ENCODE measurements around the gene IDH2. TPM values are rescaled to one million over a fixed set of nuclear protein-coding genes. Genes with fewer than 3 reads are reported as not detected.

The IDH2 gene
- total RNA-seq, 1 donor from 2014 or later = 43.1 TPM

- ATAC-seq = no peak
- H3K4me3 ChIP-seq = no peak overlapping the region
- TF ChIP-seq CTCF (IDR thresholded peaks at IDR 0.05) = no peak
- no peak overlapping the region for H3K27ac ChIP-seq
- H3K27me3 ChIP-seq = no peaks in the 10 kb centered on the region
- peaks cover 72% of the 10 kb centered on the region for H3K36me3 ChIP-seq
- intact Hi-C loops (cut with DNase I) = no loop called here
- no peak for DNase-seq
- H3K4me1 ChIP-seq = peaks cover 7% of the 10 kb centered on the region
- no peaks in the 10 kb centered on the region for H3K9me3 ChIP-seq
These were observed 18.2 kb downstream of the IDH2 start for GRCh38 chr15:90083954-90084607.

- DNase-seq = no peak
- Histone ChIP-seq H3K27me3 (no peaks in the 10 kb centered on the region), H3K27ac (no peak overlapping the region), H3K4me3 (no peak overlapping the region), H3K4me1 (peaks cover 7% of the 10 kb centered on the region), H3K36me3 (peaks cover 72% of the 10 kb centered on the region), H3K9me3 (no peaks in the 10 kb centered on the region)
- ATAC-seq = no peak
- intact Hi-C loops (cut with DNase I) = no loop called here
- TF ChIP-seq CTCF (IDR thresholded peaks at IDR 0.05) = no peak
These were observed 18.8 kb downstream of the IDH2 start for GRCh38 chr15:90083419-90083818.

- intact Hi-C loops (cut with DNase I) = no loop called here
- H3K27ac ChIP-seq = peak overlapping the region; percentile 24
These were observed 20.0 kb downstream of the IDH2 start for GRCh38 chr15:90082140-90082715.

GRCh38 chr15:90080818-90081393 lies 21.4 kb downstream of the IDH2 start:
- no peak for TF ChIP-seq CTCF (IDR thresholded peaks at IDR 0.05)
- Histone ChIP-seq H3K4me1 (peaks cover 7% of the 10 kb centered on the region), H3K4me3 (no peak overlapping the region), H3K36me3 (peaks cover 67% of the 10 kb centered on the region), H3K27me3 (no peaks in the 10 kb centered on the region), H3K27ac (no peak overlapping the region), H3K9me3 (no peaks in the 10 kb centered on the region)
- intact Hi-C loops (cut with DNase I) = no loop called here
- no peak for DNase-seq
- ATAC-seq = peak; percentile 11

More at GRCh38 chr15:90082140-90082715, 20.0 kb downstream of the IDH2 start:
- Histone ChIP-seq H3K36me3 (peaks cover 65% of the 10 kb centered on the region), H3K27me3 (no peaks in the 10 kb centered on the region), H3K4me1 (peaks cover 7% of the 10 kb centered on the region), H3K4me3 (no peak overlapping the region), H3K9me3 (no peaks in the 10 kb centered on the region)
- TF ChIP-seq CTCF (IDR thresholded peaks at IDR 0.05) = no peak
- DNase-seq (no peak), ATAC-seq (no peak)

GRCh38 chr15:90080458-90080755 lies 21.9 kb downstream of the IDH2 start:
- Histone ChIP-seq H3K36me3 (peaks cover 62% of the 10 kb centered on the region), H3K4me3 (no peak overlapping the region), H3K9me3 (no peaks in the 10 kb centered on the region), H3K27ac (no peak overlapping the region), H3K4me1 (peaks cover 7% of the 10 kb centered on the region), H3K27me3 (no peaks in the 10 kb centered on the region)
- DNase-seq = no peak
- TF ChIP-seq CTCF (IDR thresholded peaks at IDR 0.05) = no peak
- intact Hi-C loops (cut with DNase I) = no loop called here
- no peak for ATAC-seq

Data from upper lobe of right lung (tissue), 1 donor.